ENCODE data around the gene TMEM53.
A peak's percentile ranks its signal among the peaks of the same experiment; 100 is the strongest.
"Not testable (repeated sequence)": the region's sequence is repeated elsewhere in the genome, so short reads cannot be mapped to it uniquely, and the experiment has no call there.

Gene TMEM53

GRCh38 chr1:44674113-44675000 lies at the start of gene TMEM53, which contains the start of gene ARMH1:
TMEM53 (minus strand) TSS chr1:44674481; CDS start chr1:44674391, 90 bp downstream.
ARMH1 (plus strand) TSS chr1:44674714; CDS start chr1:44689698, 14,984 bp downstream.
- peak; percentile 95 to 97 for DNase-seq (ENCODE audit: low read depth in 2 of 2)

- no peak for DNase-seq (ENCODE audit: low read depth in 2 of 2)
Observed at GRCh38 chr1:44723496-44724295, 49.4 kb upstream of the TMEM53 start.

GRCh38 chr1:44723064-44723463 lies 48.8 kb upstream of the TMEM53 start:
- no peak for DNase-seq (ENCODE audit: low read depth in 2 of 2)

- DNase-seq (ENCODE audit: low read depth in 2 of 2) = peak; percentile 67 to 83
Observed at GRCh38 chr1:44721485-44722361, 47.4 kb upstream of the TMEM53 start.

GRCh38 chr1:44720281-44720680 lies 46.0 kb upstream of the TMEM53 start:
- no peak for DNase-seq (ENCODE audit: low read depth in 2 of 2)

DNA sequence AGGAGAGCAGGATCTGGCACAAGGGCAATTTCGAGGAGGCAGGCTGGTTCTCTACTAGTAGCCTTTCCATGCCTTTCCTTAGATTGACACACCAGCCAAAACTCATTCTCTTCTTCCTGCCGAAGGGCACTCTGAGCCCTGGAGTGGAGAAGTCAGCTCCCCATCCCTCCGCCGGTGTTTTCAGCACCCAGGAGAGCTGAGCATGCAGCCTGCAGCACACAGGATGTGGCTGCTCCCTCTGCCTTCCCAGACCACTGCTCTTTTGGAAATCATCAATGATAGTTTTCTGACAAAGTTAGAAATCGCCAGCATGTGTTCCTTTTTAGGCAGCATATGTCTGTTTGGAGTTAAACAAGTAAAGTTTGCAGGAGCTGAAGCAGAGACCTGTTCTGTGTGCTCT lies 45.0 kb upstream of the TMEM53 start:
- no peak for DNase-seq (ENCODE audit: low read depth in 2 of 2)

- no peak for DNase-seq (ENCODE audit: low read depth in 2 of 2)
Observed at GRCh38 chr1:44718091-44718490, 43.8 kb upstream of the TMEM53 start.

DNA sequence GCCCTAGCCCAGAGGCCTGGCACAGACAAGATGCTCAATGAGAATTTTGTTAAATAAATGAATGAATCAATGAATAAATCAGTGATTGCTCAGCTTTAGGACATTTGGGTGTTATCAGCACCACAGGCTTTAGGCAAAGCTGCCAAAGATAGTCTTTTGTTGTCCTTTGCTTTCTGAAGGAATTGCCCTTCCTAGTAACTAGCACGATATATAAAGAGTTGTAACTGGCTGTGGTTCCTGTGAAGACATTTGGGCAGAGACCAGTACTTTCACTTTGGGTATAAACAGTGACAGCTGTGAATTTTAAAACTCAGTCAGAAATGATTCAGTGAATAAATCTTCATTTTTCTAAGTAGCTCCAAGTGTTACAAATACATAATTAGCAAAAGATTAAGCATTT lies 43.4 kb upstream of the TMEM53 start:
- no peak for DNase-seq (ENCODE audit: low read depth in 2 of 2)

DNA sequence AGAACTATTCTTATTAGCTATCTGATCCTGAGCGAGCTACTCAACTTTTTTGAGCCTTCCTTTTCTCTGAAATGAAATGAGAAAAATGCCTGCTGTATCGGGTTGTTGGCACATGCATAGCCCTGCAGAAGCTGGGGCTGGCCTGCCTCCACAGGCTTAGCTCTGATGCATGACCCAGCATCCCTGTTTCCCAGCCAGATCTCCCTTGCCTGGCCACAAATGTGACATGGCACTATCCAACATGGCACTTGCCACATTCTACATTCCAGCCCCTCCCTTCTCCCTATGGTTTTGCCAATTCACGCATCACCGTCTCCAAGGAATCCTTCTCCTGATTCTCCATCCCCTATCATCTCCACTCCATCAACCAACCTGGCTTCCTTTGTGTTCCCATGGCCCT lies 42.9 kb upstream of the TMEM53 start:
- DNase-seq (ENCODE audit: low read depth in 2 of 2) = no peak

- peak in 1 of 2 donors; percentile 47 for DNase-seq (ENCODE audit: low read depth in 2 of 2)
Observed at GRCh38 chr1:44714944-44715571, 40.8 kb upstream of the TMEM53 start.

DNA sequence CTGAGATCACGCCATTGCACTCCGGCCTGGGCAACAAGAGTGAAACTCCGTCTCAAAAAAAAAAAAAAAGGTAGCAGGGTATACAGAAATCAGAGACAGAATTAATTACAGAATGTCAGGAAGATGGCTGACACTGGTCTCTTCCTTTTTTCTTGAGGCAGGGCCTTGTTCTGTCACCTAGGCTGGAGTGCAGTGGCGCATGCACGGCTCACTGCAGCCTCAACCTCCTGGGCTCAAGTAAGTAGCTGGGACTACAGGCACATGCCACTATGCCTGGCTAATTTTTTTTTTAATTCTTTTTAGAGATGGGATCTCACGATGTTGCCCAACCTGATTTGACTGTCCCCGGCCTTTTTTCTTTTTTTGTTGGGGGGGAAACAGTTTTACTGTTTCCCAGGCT lies 40.3 kb upstream of the TMEM53 start:
- no peak for DNase-seq (ENCODE audit: low read depth in 2 of 2)

DNA sequence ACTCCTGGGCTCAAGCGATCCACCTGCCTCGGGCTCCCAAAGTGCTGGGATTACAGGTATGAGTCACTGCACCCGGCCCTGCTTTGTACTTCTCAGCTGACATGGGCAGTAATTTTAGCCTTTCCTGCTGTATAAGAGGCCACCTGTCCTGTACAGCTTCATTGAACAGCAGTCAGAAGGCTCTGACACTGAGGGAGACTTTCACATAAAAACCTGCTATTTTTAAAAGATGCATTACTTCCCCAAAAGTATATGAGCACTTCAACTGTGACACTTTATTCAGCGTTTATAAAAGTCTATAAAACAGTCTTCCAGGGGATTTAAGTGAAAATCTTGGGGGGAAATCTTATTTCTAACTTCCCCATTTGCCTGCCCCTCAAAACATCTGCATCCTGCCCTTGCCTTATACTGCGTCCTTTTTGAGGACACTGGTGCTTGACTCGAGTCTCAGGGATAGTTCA lies 39.1 kb upstream of the TMEM53 start:
- no peak for DNase-seq (ENCODE audit: low read depth in 2 of 2)

DNA sequence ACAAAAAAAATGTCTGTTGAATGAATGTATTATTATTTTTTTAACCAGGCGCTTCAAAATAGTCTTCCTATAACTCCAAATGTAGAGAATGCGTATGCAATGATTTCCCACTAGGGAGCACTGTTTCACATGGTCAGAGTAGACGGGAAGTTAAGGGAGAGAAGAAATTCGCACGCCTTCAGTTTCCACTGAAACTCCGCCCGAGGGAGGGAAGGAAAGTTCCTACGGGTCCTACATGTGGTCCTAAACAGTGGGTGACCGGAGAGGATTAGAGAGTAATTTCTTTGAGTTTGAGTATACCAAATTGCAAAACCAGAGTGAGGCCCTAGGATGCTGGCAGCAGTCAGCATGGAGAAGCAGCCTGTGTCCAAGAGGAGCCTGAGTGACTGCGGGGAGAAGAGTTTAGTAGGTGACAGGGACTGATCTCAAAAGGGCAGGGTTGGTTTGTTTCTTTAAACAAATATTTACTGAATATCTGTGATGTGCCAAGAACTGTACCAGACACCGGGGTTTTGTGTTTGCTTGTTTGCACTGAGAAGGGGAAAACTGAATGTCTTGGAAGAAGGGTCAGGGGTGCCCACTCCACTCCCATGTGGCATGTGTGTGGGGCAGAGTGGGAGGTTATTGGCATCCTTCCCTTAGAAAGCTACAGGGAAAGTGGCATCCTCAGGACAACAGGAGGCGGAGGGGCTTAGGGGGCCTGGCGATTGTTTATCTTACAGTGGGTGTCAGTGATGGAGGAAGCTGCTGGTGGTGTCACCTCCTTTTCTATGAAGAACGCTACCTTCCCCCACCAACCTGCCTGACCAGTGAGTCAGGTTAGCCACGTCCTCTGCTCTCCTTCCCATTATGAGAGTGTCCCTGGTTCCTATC lies 33.9 kb upstream of the TMEM53 start:
- DNase-seq (ENCODE audit: low read depth in 2 of 2) = no peak

- no peak for DNase-seq (ENCODE audit: low read depth in 2 of 2)
Observed at GRCh38 chr1:44707112-44707881, 33.0 kb upstream of the TMEM53 start.

DNA sequence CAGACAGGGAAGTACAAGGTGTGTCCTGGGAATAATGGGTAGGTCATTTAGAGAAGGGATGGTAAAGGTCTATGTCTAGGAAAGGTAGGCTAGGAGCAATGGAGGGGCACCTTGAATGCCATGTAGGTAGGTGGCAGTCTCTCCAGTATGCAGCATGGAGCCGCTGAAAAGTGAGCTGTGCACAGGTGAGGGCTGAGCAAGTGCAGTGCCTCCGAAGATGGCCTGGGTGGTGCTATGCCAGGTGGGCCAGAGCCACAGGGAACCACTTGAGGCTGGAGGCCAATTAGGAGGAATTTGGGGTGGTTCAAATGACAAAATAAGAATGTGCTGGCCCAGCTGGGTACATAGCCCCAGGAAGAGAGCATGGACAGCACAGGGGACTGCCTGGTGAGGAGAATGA lies 31.7 kb upstream of the TMEM53 start:
- no peak for DNase-seq (ENCODE audit: low read depth in 2 of 2)

DNA sequence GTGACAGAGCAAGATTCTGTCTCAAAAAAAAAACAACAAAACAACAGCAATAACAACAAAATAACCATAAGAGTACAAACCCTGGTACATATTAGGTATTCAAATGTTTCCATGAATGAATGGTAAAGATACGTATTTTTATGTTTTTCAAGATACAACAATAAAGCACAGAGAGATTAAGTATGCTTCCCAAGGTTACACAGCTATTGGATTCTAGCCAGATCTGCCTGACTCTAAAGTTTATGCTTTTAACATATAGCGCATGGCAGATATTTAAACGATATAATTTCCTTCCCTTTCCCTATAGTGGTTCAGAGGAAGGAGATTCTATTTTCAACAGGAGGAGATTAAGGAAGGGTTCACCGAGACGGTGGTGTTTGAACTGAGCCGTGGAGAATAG lies 31.2 kb upstream of the TMEM53 start:
- no peak for DNase-seq (ENCODE audit: low read depth in 2 of 2)

- no peak for DNase-seq (ENCODE audit: low read depth in 2 of 2)
Observed at GRCh38 chr1:44701141-44701573, 26.9 kb upstream of the TMEM53 start.

GRCh38 chr1:44700573-44700972 lies 26.3 kb upstream of the TMEM53 start:
- DNase-seq (ENCODE audit: low read depth in 2 of 2) = no peak

DNA sequence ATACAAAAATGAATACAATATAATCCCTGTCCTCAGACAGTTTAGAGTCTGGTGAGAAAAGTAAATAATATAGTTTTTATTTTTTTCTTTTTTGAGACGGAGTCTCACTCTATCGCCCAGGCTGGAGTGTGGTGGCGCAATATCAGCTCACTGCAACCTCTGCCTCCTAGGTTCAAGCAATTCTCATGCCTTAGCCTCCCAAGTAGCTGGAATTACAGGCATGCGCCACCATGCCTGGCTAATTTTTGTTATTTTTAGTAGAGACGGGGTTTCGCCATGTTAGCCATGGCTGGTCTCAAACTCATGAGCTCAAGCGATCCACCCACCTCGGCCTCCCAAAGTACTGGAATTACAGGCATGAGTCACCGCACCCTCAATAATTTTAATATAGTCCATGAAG lies 25.1 kb upstream of the TMEM53 start:
- not testable (repeated sequence) for DNase-seq (ENCODE audit: low read depth in 2 of 2)

All from stimulated activated CD4-positive, alpha-beta T cell treated with anti-CD3 and anti-CD28 coated beads, Interleukin-4, amount 100 ng/mL, for 48 hours (primary cell).